SU-DHL-6 (cell line): ENCODE measurements around the gene CFAP45.

Experiments used
- CTCF ChIP-seq: fragments of 200-600 bp; sonication (generic); IDR thresholded peaks from one replicate; pipeline ENCODE4 v1.5.1; 2017; ENCODE audit warnings: antibody characterized with exemption, mild to moderate bottlenecking, low read length, moderate library complexity; ENCODE audit not compliant: insufficient read depth, poor library complexity, severe bottlenecking
- EZH2phosphoT487 ChIP-seq: fragments of 200-600 bp; sonication (generic), shearing (Covaris generic); conservative IDR thresholded peaks from 2 replicates; pipeline ENCODE4 v1.6.1; 2018; ENCODE audit warnings: mild to moderate bottlenecking, antibody characterized with exemption, low read length, moderate library complexity, mixed read lengths

DNA sequence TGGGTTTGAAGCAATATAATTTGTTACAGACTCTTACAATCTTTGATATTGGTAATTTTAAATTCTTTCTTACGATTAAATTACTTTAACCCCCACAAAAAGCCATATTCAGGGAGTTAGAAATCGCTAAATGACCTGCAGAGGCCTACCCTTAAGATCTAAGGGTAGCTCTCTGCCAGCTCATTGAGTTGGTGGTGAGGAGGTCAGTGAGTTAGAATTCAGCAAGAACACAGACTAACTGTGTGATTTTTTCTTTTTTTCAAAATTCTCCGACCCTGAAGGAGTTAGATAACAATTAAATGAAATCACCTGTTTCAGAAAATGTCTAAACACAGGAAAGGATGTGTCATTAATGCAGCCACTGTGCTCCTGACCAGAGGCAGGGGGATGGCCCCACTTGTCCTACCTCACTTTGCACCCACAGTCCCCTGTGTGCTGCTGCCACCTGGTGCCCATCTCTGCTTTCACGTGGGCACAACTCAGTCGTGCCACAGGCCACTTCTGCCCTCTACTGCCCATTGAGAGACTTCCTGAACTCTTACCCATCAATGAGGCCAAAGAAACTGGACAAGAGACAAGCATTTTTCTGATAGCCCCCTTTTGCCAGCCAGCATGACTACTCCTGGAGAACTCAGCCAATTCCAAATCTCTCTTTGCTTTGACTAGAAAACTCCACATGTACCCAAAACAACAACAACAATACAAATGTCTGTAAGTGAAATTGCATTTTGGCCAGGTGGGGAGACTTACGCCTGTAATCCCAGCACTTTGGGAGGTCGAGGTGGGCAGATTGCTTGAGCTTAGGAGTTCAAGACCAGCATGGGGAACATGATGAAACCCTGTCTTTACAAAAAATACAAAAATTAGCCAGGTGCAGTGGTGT is 8.4 kb downstream of the CFAP45 start:
- TF ChIP-seq CTCF (peak; percentile 90), EZH2phosphoT487 (no peak)
